DND-41 (cell line): ENCODE results near the gene DPYD.

ENCODE experiments used
- ATAC-seq: fragments of 200-7000 bp; cut with Tn5 transposase; 3 replicates; pipeline ENCODE4 v1.9.1; 2021; ENCODE audit warnings: low read depth; ENCODE audit not compliant: insufficient read depth
- DNase-seq: peaks from one replicate; pipeline ENCODE4 v3.0.0-alpha.2; 2020
- H2AFZ ChIP-seq: 2 replicates; pipeline ENCODE4 v1.6.0; 2012; ENCODE audit warnings: low read depth, low read length
- H3K27ac ChIP-seq: 2 replicates; pipeline ENCODE4 v1.5.1; 2012; ENCODE audit warnings: low read length, inconsistent platforms
- H3K27me3 ChIP-seq: fragments of 200-600 bp; sonication (generic); 2 replicates; pipeline ENCODE4 v1.6.0; 2012; ENCODE audit warnings: low read length, mild to moderate bottlenecking, inconsistent platforms; ENCODE audit not compliant: insufficient read depth, poor library complexity
- H3K36me3 ChIP-seq: 2 replicates; pipeline ENCODE4 v1.5.1; 2012; ENCODE audit warnings: low read length, inconsistent platforms; ENCODE audit not compliant: insufficient read depth
- H3K4me1 ChIP-seq: 2 replicates; pipeline ENCODE4 v1.5.1; 2012; ENCODE audit warnings: mild to moderate bottlenecking, low read length; ENCODE audit not compliant: insufficient read depth
- H3K4me2 ChIP-seq: 2 replicates; pipeline ENCODE4 v1.6.0; 2012; ENCODE audit warnings: mild to moderate bottlenecking, moderate library complexity, low read length, inconsistent platforms; ENCODE audit not compliant: insufficient read depth
- H3K4me3 ChIP-seq, 2 experiments: fragments of 200-600 bp in 1 of 2; shearing (Covaris generic) in 1 of 2; 2 replicates each; pipeline ENCODE4 v1.5.1; 2012 to 2016; ENCODE audit warnings: inconsistent platforms in 2 of 2, low read length in 2 of 2, mild to moderate bottlenecking in 2 of 2, low read depth in 1 of 2, moderate library complexity in 1 of 2
- H3K79me2 ChIP-seq: 2 replicates; pipeline ENCODE4 v1.6.0; 2012; ENCODE audit warnings: low read length, inconsistent platforms; ENCODE audit not compliant: insufficient read depth
- H3K9ac ChIP-seq: 2 replicates; pipeline ENCODE4 v1.6.0; 2012; ENCODE audit warnings: low read depth, mild to moderate bottlenecking, inconsistent platforms, low read length, moderate library complexity
- H3K9me3 ChIP-seq: 2 replicates; pipeline ENCODE4 v1.5.1; 2012; ENCODE audit warnings: low read length, moderate library complexity, mild to moderate bottlenecking, inconsistent platforms; ENCODE audit not compliant: insufficient read depth, severe bottlenecking
- H4K20me1 ChIP-seq: 2 replicates; pipeline ENCODE4 v1.6.0; 2012; ENCODE audit warnings: low read length; ENCODE audit not compliant: insufficient read depth
- CTCF ChIP-seq: IDR thresholded peaks from 2 replicates; pipeline ENCODE4 v1.5.1; 2012; ENCODE audit warnings: borderline replicate concordance, low read length, moderate library complexity, mild to moderate bottlenecking; ENCODE audit not compliant: poor library complexity, severe bottlenecking; ENCODE audit errors: extremely low read depth
- EZH2 ChIP-seq: IDR thresholded peaks from 3 replicates; pipeline ENCODE4 v1.6.1; 2012; ENCODE audit warnings: borderline replicate concordance, low read depth, mild to moderate bottlenecking, moderate library complexity, low read length, inconsistent platforms; ENCODE audit not compliant: severe bottlenecking

The DPYD gene

GRCh38 chr1:97883823-97884222 is 37.0 kb downstream of the DPYD start:
- peaks cover 34% of the 10 kb centered on the region for H3K36me3 ChIP-seq
- no peaks in the 10 kb centered on the region for H3K4me1 ChIP-seq
- no peak overlapping the region for H3K4me2 ChIP-seq
- no peaks in the 10 kb centered on the region for H3K27me3 ChIP-seq
- DNase-seq (no peak), ATAC-seq (no peak)
- no peak overlapping the region for H3K4me3 ChIP-seq
- H4K20me1 ChIP-seq = no peaks in the 10 kb centered on the region
- no peak overlapping the region for H3K9ac ChIP-seq
- no peak overlapping the region for H3K27ac ChIP-seq
- H2AFZ ChIP-seq = no peak overlapping the region
- peaks cover 5% of the 10 kb centered on the region for H3K9me3 ChIP-seq
- no peak for TF ChIP-seq CTCF
- TF ChIP-seq EZH2 = no peak
- H3K79me2 ChIP-seq = peaks cover 57% of the 10 kb centered on the region

GRCh38 chr1:97877307-97877706 is 43.5 kb downstream of the DPYD start:
- Histone ChIP-seq H3K4me2 (no peak overlapping the region), H3K4me3 (no peak overlapping the region), H3K9ac (no peak overlapping the region), H3K79me2 (peaks cover 31% of the 10 kb centered on the region), H3K27ac (no peak overlapping the region), H3K27me3 (no peaks in the 10 kb centered on the region), H4K20me1 (no peaks in the 10 kb centered on the region; the same call in 1 of the 2 replicates), H2AFZ (no peak overlapping the region), H3K4me1 (no peaks in the 10 kb centered on the region), H3K36me3 (peaks cover 45% of the 10 kb centered on the region), H3K9me3 (no peaks in the 10 kb centered on the region)
- DNase-seq = no peak
- no peak for ATAC-seq
- TF ChIP-seq EZH2 (no peak), CTCF (no peak)

- no peak overlapping the region for H3K4me2 ChIP-seq
- H2AFZ ChIP-seq = no peak overlapping the region
- H3K9ac ChIP-seq = no peak overlapping the region
- no peaks in the 10 kb centered on the region for H3K4me1 ChIP-seq
- H3K9me3 ChIP-seq = no peaks in the 10 kb centered on the region
- DNase-seq (no peak), ATAC-seq (no peak)
- no peaks in the 10 kb centered on the region for H3K27me3 ChIP-seq
- H3K27ac ChIP-seq = no peak overlapping the region
- TF ChIP-seq CTCF (no peak), EZH2 (no peak)
- peaks cover 38% of the 10 kb centered on the region for H3K79me2 ChIP-seq
- no peaks in the 10 kb centered on the region; the same call in 1 of the 2 replicates for H4K20me1 ChIP-seq
- peaks cover 39% of the 10 kb centered on the region for H3K36me3 ChIP-seq
- H3K4me3 ChIP-seq = no peak overlapping the region
These were observed 44.8 kb downstream of the DPYD start for GRCh38 chr1:97875996-97876395.

GRCh38 chr1:97870589-97870988 is 50.2 kb downstream of the DPYD start:
- H3K4me2 ChIP-seq = no peak overlapping the region
- no peaks in the 10 kb centered on the region for H3K9me3 ChIP-seq
- peaks cover 37% of the 10 kb centered on the region for H3K79me2 ChIP-seq
- DNase-seq (no peak), ATAC-seq (no peak)
- no peak overlapping the region for H3K9ac ChIP-seq
- no peaks in the 10 kb centered on the region for H3K27me3 ChIP-seq
- no peak overlapping the region for H3K4me3 ChIP-seq
- TF ChIP-seq CTCF (no peak), EZH2 (no peak)
- H4K20me1 ChIP-seq = no peaks in the 10 kb centered on the region; the same call in 1 of the 2 replicates
- H3K4me1 ChIP-seq = peaks cover 5% of the 10 kb centered on the region; the same call in 1 of the 2 replicates
- H2AFZ ChIP-seq = no peak overlapping the region
- peaks cover 6% of the 10 kb centered on the region; the same call in 1 of the 2 replicates for H3K36me3 ChIP-seq
- H3K27ac ChIP-seq = no peak overlapping the region
